B cell (primary cell): ENCODE results near the gene GCN1.

ENCODE experiments used
- CTCF ChIP-seq: fragments of 200-600 bp; IDR thresholded peaks from one replicate; pipeline ENCODE4 v1.8.0; 2022; ENCODE audit warnings: antibody characterized with exemption, mild to moderate bottlenecking
- EZH2 ChIP-seq: IDR thresholded peaks from 2 replicates; pipeline ENCODE4 v1.6.1; 2012; ENCODE audit warnings: borderline replicate concordance, low read depth, mild to moderate bottlenecking, moderate library complexity, low read length; ENCODE audit not compliant: insufficient read depth, poor library complexity, severe bottlenecking

GRCh38 chr12:120132054-120132836 is 62.3 kb downstream of the GCN1 start:
- TF ChIP-seq CTCF (no peak), EZH2 (no peak)
